Measurements from ENCODE around the gene ANK3.

- TF ChIP-seq POLR2AphosphoS5 (IDR thresholded peaks at IDR 0.05; ENCODE audit: insufficient read depth in 1 of 2, low read depth in 1 of 2) (no peak), POLR2A (IDR thresholded peaks at IDR 0.05) (no peak)
- TF ChIP-seq, protein P1, sequence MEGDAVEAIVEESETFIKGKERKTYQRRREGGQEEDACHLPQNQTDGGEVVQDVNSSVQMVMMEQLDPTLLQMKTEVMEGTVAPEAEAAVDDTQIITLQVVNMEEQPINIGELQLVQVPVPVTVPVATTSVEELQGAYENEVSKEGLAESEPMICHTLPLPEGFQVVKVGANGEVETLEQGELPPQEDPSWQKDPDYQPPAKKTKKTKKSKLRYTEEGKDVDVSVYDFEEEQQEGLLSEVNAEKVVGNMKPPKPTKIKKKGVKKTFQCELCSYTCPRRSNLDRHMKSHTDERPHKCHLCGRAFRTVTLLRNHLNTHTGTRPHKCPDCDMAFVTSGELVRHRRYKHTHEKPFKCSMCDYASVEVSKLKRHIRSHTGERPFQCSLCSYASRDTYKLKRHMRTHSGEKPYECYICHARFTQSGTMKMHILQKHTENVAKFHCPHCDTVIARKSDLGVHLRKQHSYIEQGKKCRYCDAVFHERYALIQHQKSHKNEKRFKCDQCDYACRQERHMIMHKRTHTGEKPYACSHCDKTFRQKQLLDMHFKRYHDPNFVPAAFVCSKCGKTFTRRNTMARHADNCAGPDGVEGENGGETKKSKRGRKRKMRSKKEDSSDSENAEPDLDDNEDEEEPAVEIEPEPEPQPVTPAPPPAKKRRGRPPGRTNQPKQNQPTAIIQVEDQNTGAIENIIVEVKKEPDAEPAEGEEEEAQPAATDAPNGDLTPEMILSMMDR (IDR thresholded peaks at IDR 0.05) = no peak
These were observed 36.0 kb downstream of the ANK3 start for GRCh38 chr10:60353519-60354258.

All from vagina (tissue), 2 donors.